HCT116 (cell line): ENCODE results near the gene COBLL1. TPM values are rescaled to one million over a fixed set of nuclear protein-coding genes. Genes with fewer than 3 reads are reported as not detected.

Experiments
- ATAC-seq: fragments of 200-7000 bp; cut with Tn5 transposase; 2 replicates; pipeline ENCODE4 v1.9.1; 2020; ENCODE audit warnings: mild to moderate bottlenecking, moderate library complexity
- BruUV-seq: library from RNA; stranded (reverse); fragments of 400-500 nt; replicated peaks from 2 replicates; lab custom pipeline; 2021; lab: Mats Ljungman, UMichigan
- CTCF ChIA-PET: fragments of 300-600 bp; sonication (Branson Sonifier 250); formaldehyde crosslinking; loops from one replicate; lab custom pipeline; 2021; ENCODE audit warnings: antibody characterized with exemption; lab: Charles Lee
- POLR2A ChIA-PET: fragments of 300-600, 350-600 bp; sonication (Branson Sonifier 250); formaldehyde crosslinking; loops from one replicate; lab custom pipeline; 2021; ENCODE audit warnings: antibody characterized with exemption; lab: Charles Lee
- RAD21 ChIA-PET, 2 experiments: fragments of 300-600 bp; sonication (Branson Sonifier 250); formaldehyde crosslinking; loops; one replicate each; lab custom pipeline; 2023; ENCODE audit warnings: low total read pairs in 2 of 2; ENCODE audit not compliant: uncharacterized antibody in 2 of 2, unreplicated experiment in 2 of 2, low non-redundant PET in 1 of 2; lab: Charles Lee
- DNase-seq: peaks from one replicate; pipeline ENCODE4 v3.0.0-alpha.2; 2010; ENCODE audit warnings: low read depth, low spot score
- H2AFZ ChIP-seq: fragments of 200-600 bp; shearing (Covaris generic), sonication (generic); 2 replicates; pipeline ENCODE4 v1.6.1; 2017; ENCODE audit warnings: low read depth, mixed run types, mixed read lengths, antibody characterized with exemption, low read length; ENCODE audit not compliant: poor library complexity, severe bottlenecking
- H3K27ac ChIP-seq: 2 replicates; pipeline ENCODE4 v1.5.1; 2012; ENCODE audit warnings: low read depth, low read length
- H3K27me3 ChIP-seq: fragments of 200-600 bp; sonication (generic); 2 replicates; pipeline ENCODE4 v1.6.1; 2016; ENCODE audit warnings: mixed run types, low read length, mixed read lengths; ENCODE audit not compliant: insufficient read depth
- H3K36me3 ChIP-seq, 2 experiments: fragments of 200-500 bp in 1 of 2; fragments of 200-600 bp in 1 of 2; sonication (Bioruptor generic) in 1 of 2; sonication (generic) in 1 of 2; 2 replicates each; pipeline versions ENCODE4 v1.5.1 to v1.6.1; 2014 to 2016; ENCODE audit warnings: low read length in 2 of 2, inconsistent platforms in 1 of 2, mixed read lengths in 1 of 2, mixed run types in 1 of 2; ENCODE audit not compliant: insufficient read depth in 2 of 2, control insufficient read depth in 1 of 2
- H3K4me1 ChIP-seq, 2 experiments: fragments of 200-600 bp in 1 of 2; sonication (generic) in 1 of 2; 2 replicates each; pipeline versions ENCODE4 v1.5.1 to v1.6.1; 2012 to 2017; ENCODE audit warnings: low read length in 2 of 2, inconsistent platforms in 1 of 2, mild to moderate bottlenecking in 1 of 2, mixed read lengths in 1 of 2, mixed run types in 1 of 2, moderate library complexity in 1 of 2; ENCODE audit not compliant: insufficient read depth in 2 of 2, control insufficient read depth in 1 of 2
- H3K4me2 ChIP-seq: fragments of 200-600 bp; sonication (generic); 2 replicates; pipeline ENCODE4 v1.6.1; 2017; ENCODE audit warnings: mixed run types, low read length, mixed read lengths
- H3K4me3 ChIP-seq, 2 experiments: fragments of 200-600 bp in 1 of 2; sonication (generic) in 1 of 2; replicated peaks in 1 of 2; 2 replicates each; pipeline ENCODE4 v1.5.1; 2011 to 2016; ENCODE audit warnings: low read length in 2 of 2, control low read depth in 1 of 2, low read depth in 1 of 2, mild to moderate bottlenecking in 1 of 2, mixed read lengths in 1 of 2, mixed run types in 1 of 2
- H3K79me2 ChIP-seq: fragments of 200-600 bp; sonication (generic); 2 replicates; pipeline ENCODE4 v1.6.1; 2017; ENCODE audit warnings: mild to moderate bottlenecking, mixed run types, low read length, moderate library complexity, mixed read lengths; ENCODE audit not compliant: insufficient read depth
- H3K9ac ChIP-seq: fragments of 200-600 bp; sonication (generic); 2 replicates; pipeline ENCODE4 v1.6.1; 2016; ENCODE audit warnings: low read length, mixed read lengths
- H3K9me2 ChIP-seq: fragments of 200-600 bp; sonication (generic), shearing (Covaris generic); 2 replicates; pipeline ENCODE4 v1.6.1; 2017; ENCODE audit warnings: mixed run types, mild to moderate bottlenecking, moderate library complexity; ENCODE audit not compliant: insufficient read depth
- H3K9me3 ChIP-seq, 2 experiments: fragments of 200-500 bp in 1 of 2; fragments of 200-600 bp in 1 of 2; sonication (Bioruptor generic) in 1 of 2; sonication (generic) in 1 of 2; 2 replicates each; pipeline ENCODE4 v1.6.1; 2014 to 2017; ENCODE audit warnings: low read length in 2 of 2, mixed read lengths in 2 of 2, inconsistent platforms in 1 of 2, low read depth in 1 of 2, mild to moderate bottlenecking in 1 of 2, mixed run types in 1 of 2, moderate library complexity in 1 of 2; ENCODE audit not compliant: control insufficient read depth in 1 of 2, insufficient read depth in 1 of 2
- H4K20me1 ChIP-seq: fragments of 200-600 bp; sonication (generic), shearing (Covaris generic); 2 replicates; pipeline ENCODE4 v1.6.1; 2017; ENCODE audit warnings: mixed run types, mild to moderate bottlenecking, moderate library complexity; ENCODE audit not compliant: insufficient read depth
- CBX3 ChIP-seq: IDR thresholded peaks from 2 replicates; pipeline ENCODE4 v1.6.1; 2012; ENCODE audit warnings: low read depth
- EGR1 ChIP-seq: IDR thresholded peaks from 2 replicates; pipeline ENCODE4 v1.6.1; 2012; ENCODE audit warnings: low read depth
- JUND ChIP-seq: IDR thresholded peaks from 2 replicates; pipeline ENCODE4 v1.6.1; 2012
- POLR2A ChIP-seq: IDR thresholded peaks from 2 replicates; pipeline ENCODE4 v1.7.0; 2011; ENCODE audit warnings: borderline replicate concordance; ENCODE audit not compliant: insufficient read depth, insufficient read length; ENCODE audit errors: extremely low read depth
- POLR2AphosphoS5 ChIP-seq: IDR thresholded peaks from 2 replicates; pipeline ENCODE4 v1.6.1; 2011; ENCODE audit warnings: mild to moderate bottlenecking, low read depth, low read length, moderate library complexity
- SRF ChIP-seq: IDR thresholded peaks from 2 replicates; pipeline ENCODE4 v1.6.1; 2012; ENCODE audit warnings: low read depth
- TCF7L2 ChIP-seq: IDR thresholded peaks from 2 replicates; pipeline ENCODE4 v1.7.0; 2011; ENCODE audit warnings: borderline replicate concordance, inconsistent platforms; ENCODE audit not compliant: insufficient read depth, insufficient read length; ENCODE audit errors: extremely low read depth
- intact Hi-C: fragments of 100-400 bp; cut with micrococcal nuclease; formaldehyde crosslinking; loops from 2 replicates; pipeline ENCODE4 v1.10.0; 2022
- total RNA-seq: library from RNA; stranded (reverse); gene quantifications from one replicate; pipeline ENCODE4 v1.2.1, GENCODE V29; 2021; ENCODE audit not compliant: unreplicated experiment
- TF ChIP-seq, protein P1 (sequence below): IDR thresholded peaks from 2 replicates; pipeline ENCODE4 v1.6.1; 2012
- TF ChIP-seq, protein P2 (sequence below): IDR thresholded peaks from 2 replicates; pipeline ENCODE4 v1.6.1; 2012; ENCODE audit warnings: low read depth

Gene COBLL1
- total RNA-seq, 1 experiment from 2014 or later, result 3.6 TPM

DNA sequence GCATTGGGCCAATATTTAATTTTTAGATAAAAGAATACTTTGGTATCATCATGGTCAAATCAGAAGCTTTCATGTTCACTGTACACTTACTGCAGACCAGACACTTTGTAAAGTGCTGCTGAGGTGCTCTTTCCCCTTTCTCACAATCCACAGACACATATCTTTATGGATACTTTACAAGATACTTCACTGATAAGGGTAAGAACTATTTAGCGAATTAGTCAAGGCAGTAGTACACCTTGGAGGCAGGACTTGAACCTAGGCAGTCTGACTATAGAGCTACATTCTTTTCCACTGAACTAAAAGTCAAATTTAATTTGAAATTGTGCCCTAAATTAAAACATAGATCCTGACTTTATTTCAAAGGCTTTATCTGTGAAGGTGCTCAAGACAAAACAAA is 60.2 kb downstream of the COBLL1 start:
- no peaks in the 10 kb centered on the region for H3K27me3 ChIP-seq
- H3K9me2 ChIP-seq, result no peaks in the 10 kb centered on the region
- no peaks in the 10 kb centered on the region for H3K79me2 ChIP-seq
- TF ChIP-seq, protein P1, sequence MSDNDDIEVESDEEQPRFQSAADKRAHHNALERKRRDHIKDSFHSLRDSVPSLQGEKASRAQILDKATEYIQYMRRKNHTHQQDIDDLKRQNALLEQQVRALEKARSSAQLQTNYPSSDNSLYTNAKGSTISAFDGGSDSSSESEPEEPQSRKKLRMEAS, result no peak
- no peak for TF ChIP-seq JUND
- no peak for TF ChIP-seq POLR2AphosphoS5
- TF ChIP-seq POLR2A, result no peak
- no peak for ATAC-seq
- H3K36me3 ChIP-seq, result no peaks in the 10 kb centered on the region
- H4K20me1 ChIP-seq, result no peaks in the 10 kb centered on the region
- no peak overlapping the region for H3K4me3 ChIP-seq
- no peak overlapping the region for H3K9ac ChIP-seq
- ChIA-PET RAD21 (no interaction called here), CTCF (no interaction called here), POLR2A (no interaction called here)
- no peak for DNase-seq
- H3K9me3 ChIP-seq, result no peaks in the 10 kb centered on the region
- no peak overlapping the region for H3K27ac ChIP-seq
- no peak overlapping the region for H2AFZ ChIP-seq
- no peak overlapping the region for H3K4me2 ChIP-seq
- peaks cover 0 to 12% of the 10 kb centered on the region in 2 experiments; a peak in 1 of 4 replicates for H3K4me1 ChIP-seq
- intact Hi-C loops, result no loop called here
- no TSS peak for BruUV-seq

DNA sequence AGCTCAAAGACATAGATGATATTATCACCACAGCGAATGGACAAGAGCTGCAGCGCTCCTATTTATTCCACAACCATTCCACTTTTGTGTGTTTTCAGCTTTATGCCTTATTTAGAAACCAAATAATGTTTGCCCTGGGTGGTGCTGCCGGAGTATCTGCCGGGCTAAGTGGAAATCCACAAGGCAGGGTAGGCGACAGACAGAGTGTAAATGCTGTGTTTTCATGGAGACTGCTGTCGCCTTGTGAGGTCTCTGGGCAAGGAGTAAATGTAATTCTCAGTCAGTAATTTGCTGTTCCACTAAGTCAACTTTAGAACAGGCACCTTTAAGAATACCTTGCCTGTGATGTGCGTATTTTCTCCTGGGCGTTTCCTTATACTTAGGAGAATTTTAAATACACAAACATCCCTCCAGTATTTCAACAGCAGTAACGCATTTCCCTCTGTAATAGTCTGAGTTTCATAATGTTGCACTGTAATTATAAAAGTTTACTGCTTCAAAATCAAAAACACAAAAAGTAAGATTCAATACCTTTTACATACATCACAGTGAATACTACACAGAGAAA is 60.9 kb downstream of the COBLL1 start:
- intact Hi-C loops, result no loop called here

More for the DNA sequence above, 60.9 kb downstream of the COBLL1 start:
- no peak overlapping the region for H3K27ac ChIP-seq
- ChIA-PET POLR2A (no interaction called here), RAD21 (no interaction called here), CTCF (no interaction called here)
- H3K4me2 ChIP-seq, result no peak overlapping the region
- H3K79me2 ChIP-seq, result no peaks in the 10 kb centered on the region
- H3K9me3 ChIP-seq, result no peaks in the 10 kb centered on the region
- no peak for ATAC-seq
- H3K4me3 ChIP-seq, result no peak overlapping the region
- H3K27me3 ChIP-seq, result no peaks in the 10 kb centered on the region
- peaks cover 0 to 12% of the 10 kb centered on the region in 2 experiments; a peak in 1 of 4 replicates for H3K4me1 ChIP-seq
- H3K9me2 ChIP-seq, result no peaks in the 10 kb centered on the region
- TF ChIP-seq SRF, result no peak
- no peak for TF ChIP-seq EGR1
- TF ChIP-seq CBX3, result no peak
- TF ChIP-seq TCF7L2, result no peak
- TF ChIP-seq, protein P2, sequence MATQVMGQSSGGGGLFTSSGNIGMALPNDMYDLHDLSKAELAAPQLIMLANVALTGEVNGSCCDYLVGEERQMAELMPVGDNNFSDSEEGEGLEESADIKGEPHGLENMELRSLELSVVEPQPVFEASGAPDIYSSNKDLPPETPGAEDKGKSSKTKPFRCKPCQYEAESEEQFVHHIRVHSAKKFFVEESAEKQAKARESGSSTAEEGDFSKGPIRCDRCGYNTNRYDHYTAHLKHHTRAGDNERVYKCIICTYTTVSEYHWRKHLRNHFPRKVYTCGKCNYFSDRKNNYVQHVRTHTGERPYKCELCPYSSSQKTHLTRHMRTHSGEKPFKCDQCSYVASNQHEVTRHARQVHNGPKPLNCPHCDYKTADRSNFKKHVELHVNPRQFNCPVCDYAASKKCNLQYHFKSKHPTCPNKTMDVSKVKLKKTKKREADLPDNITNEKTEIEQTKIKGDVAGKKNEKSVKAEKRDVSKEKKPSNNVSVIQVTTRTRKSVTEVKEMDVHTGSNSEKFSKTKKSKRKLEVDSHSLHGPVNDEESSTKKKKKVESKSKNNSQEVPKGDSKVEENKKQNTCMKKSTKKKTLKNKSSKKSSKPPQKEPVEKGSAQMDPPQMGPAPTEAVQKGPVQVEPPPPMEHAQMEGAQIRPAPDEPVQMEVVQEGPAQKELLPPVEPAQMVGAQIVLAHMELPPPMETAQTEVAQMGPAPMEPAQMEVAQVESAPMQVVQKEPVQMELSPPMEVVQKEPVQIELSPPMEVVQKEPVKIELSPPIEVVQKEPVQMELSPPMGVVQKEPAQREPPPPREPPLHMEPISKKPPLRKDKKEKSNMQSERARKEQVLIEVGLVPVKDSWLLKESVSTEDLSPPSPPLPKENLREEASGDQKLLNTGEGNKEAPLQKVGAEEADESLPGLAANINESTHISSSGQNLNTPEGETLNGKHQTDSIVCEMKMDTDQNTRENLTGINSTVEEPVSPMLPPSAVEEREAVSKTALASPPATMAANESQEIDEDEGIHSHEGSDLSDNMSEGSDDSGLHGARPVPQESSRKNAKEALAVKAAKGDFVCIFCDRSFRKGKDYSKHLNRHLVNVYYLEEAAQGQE, result no peak
- BruUV-seq, result no TSS peak
- H3K36me3 ChIP-seq, result no peaks in the 10 kb centered on the region
- no peak for DNase-seq
- H3K9ac ChIP-seq, result no peak overlapping the region
- no peak overlapping the region for H2AFZ ChIP-seq
- no peaks in the 10 kb centered on the region for H4K20me1 ChIP-seq
